ENCODE data around the gene ABHD10.

ABHD10 gene

DNA sequence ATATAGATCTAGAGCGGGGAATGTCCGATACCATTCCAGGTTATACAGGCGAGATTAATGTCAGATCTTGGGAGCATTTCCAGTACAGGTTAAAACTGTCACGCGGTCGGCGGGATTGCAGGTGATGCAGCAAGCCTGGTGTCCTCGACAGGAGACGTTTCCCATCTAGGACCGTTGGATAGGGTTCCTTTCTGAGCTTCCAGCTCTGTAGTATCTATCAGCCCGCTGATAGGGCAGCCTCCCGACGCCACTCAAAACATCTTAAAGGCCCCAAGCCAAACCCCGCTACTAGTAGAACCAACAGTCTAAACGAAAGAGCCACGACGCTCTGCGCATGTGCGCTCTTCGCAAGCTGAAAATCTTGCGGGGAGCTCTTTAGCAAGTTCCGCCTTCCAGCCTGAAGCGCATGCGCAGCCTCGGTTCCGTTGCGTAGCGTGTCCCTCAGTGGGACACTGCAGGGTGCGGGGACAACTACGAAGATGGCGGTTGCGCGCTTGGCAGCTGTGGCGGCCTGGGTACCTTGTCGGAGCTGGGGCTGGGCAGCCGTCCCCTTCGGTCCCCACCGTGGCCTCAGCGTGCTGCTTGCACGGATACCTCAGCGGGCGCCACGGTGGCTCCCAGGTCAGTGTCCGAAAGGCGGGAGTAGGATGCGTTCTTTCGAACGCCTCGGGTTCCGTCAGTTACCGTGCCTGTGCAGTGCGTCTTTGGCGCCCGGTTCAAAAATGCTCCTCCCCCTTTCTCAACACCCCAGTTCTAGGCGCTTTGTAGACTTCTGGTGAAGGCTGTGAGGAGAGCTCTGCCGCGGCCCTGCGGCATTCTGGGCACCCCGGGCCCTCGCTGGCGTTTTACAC is at the start of gene ABHD10:
Gene ABHD10 (plus strand): TSS at position 444 of the 851 bp plus-strand sequence. CDS start 36 bp downstream, at position 480.
- DNase-seq, result peak; percentile 96

DNA sequence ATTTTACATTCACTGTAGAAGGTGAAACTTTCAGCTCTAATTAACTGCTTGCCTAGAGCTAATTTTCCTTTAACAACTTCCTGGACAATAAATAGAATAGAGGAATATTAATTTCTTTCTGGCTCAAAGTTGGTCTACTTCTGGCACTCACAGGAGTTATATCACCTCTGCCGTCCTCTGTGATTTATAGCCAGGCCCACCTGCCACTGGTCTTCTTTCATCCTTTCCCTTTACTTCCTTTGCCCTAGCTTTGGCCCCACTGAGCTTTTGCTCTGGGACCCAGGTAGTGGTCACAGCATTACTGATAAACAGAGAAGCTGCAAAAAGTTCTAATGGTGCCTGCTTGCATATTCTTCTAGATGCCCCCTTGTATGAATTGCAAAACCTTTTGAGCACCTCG is 49.3 kb upstream of the ABHD10 start:
- DNase-seq, result no peak

DNA sequence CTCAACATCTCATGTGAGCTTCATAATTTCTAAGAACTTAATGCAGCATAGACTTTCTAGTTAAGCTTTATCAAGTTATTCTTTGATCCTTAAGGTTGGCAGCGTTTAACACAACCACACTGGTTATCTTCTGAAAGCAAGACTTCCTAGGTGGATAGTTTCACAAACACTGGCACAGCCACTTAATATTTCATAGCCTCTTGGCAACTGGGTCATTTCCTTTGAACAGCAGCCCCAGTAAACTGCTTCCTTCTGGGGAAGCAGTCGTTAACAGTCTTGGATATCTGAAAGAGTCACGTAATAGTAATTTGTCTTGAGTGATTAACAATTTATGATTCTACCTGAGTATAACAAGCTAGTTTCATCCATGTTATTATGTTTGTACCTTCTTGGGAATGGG is 45.9 kb upstream of the ABHD10 start:
- DNase-seq, result no peak

DNA sequence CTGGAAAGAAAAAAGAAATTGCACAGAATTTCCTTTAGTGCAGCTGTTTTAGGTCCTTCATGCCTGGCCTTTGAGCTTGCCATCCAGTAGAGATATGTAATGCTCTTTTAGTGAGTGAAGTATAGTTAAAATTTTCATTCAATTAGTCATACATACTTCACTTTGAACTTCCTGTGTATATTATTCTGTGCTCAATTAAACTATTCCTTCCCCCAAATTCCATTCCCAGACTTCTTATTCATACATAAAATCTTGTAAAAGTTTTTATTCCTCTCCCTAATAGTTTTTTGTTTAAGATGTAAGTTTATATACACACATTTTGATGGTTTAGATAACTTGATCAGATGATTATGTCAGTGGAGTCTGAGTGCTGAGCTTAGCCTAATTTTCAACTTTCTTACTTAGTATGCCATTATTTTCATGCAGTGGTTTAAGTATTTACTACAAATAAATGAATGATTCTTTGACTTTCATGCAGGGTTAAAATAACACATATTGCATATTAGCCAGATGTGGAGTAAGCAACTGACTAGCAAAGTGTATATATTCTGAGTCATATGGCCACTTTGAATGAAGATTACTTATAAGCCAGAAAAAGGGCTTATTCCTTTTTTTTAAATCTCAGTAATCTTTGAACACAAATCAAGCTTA is 42.5 kb upstream of the ABHD10 start:
- no peak for DNase-seq

DNA sequence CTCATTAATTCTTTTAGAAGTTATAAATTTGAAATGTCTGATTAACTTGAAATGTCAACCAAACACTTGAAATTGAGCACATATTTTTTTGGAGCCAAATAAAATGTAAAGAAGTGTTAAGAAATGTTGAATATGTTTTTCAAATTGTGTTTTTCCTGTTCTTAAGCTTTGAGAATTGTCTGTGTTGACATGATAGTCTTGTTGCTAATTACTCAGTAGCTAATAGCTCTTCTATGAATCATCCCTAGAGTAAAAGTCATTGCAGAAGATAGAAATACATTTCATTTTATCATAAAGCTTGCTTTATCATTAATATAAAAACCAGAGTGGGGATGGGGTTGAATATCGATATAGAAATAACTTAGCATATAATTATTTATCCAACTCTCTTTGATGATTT is 41.9 kb upstream of the ABHD10 start:
- no peak for DNase-seq

DNA sequence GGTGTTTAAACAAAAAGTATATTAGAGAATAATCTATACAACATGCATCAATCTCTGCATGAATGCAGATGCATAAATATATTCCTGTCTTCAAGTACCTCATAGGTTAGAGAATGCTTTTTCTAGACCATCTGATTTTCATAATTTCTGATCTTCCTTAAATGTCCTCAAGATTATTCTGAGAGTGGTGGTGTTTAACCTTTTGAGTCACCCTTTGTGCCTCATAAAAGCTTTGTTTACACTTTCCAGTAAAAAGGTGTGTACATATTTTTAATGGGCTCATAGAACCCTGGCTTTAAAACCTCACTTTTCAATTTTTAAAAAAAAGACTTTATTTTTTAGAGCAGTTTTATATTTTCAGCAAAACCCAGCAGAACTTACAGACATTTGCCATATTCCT is 41.0 kb upstream of the ABHD10 start:
- DNase-seq, result no peak

DNA sequence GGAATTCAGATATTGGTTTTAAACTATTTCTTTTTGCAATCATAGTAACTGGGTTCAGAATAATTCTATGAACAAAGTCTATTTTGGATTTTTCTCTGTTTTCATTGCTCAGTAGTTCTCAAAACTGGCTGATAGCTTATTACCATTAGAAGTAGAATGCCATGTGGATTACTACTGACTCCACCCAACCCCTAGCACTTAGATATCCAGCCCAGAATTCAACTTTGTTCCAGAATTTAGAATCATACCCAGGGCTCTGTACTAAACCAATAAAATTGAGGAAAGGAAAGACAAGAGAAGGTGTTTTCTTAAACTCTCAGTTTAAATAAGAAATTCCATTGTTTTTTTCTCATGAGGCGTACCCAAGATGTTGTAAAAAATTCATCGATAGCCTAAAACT is 39.0 kb upstream of the ABHD10 start:
- DNase-seq, result no peak

DNA sequence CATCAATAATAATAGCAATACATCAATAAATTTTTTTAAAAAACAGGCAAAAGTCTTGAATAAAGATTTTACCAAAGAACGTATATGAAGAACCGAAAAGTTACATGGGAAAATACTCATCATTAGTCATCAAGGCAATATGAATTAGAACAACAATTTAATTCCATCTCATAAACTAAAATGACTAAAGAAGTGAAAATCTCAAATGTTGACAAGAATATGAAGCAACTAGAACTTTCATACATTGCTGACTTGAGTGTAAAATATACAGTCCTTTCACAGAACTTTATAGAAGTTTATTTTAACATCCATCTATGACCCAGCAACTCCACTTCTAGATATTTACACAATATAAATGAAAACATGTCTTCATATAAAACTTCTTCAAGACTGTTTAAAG is 35.3 kb upstream of the ABHD10 start:
- no peak for DNase-seq

DNA sequence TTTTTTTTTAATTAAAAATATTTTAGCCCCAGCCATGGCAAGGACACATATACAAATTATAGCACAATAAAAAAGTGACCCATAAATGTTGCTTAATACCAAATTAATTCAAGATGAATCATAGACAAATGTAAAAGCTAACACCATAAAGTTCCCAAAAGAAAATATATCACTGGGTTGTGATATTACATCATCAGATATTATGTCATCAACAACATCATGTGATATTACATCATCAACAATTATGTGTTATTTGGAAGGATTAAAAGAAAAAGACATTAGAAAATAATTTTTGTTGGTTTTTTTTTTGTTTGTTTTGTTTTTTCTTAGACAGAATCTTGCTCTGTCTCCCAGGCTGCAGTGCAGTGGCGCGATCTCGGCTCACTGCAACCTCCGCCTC is 34.5 kb upstream of the ABHD10 start:
- no peak for DNase-seq

DNA sequence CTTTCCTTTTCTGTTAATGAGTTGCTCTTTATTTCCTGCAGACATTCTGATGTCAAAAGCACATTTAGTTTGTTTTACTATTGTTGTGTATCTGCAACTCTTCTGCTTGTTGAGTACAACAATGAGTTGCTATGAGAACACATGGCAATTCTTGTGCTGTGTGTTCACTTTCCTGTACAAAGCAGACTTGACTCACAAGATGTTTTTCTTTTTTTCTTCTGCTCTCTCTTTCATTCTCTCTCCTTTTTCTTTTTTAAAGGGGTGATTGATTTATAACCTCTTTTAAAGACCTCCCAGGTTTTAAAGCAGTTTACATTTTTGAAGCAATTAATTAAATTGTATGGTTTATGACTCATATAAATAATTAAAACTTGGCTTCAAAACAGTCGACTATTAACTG is 31.6 kb upstream of the ABHD10 start:
- DNase-seq, result no peak

DNA sequence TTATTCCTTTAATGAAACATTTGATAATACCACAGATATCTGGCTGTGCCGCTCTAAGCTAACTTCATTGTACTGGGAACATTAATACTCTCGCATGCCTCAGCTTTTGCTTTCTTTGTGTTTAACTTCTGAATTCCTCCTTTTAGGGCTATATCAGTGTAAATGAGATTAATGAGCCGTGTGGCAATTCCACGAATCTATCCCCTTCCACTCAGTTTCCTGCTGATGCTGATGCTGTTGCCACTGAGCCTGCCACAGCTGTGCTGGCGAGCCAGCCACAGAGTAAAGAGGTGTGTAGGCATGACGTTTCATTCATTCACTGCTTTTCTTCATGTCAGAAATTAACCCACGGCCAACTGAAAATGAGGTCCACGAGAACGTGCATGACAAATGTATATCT is 30.0 kb upstream of the ABHD10 start:
- no peak for DNase-seq

DNA sequence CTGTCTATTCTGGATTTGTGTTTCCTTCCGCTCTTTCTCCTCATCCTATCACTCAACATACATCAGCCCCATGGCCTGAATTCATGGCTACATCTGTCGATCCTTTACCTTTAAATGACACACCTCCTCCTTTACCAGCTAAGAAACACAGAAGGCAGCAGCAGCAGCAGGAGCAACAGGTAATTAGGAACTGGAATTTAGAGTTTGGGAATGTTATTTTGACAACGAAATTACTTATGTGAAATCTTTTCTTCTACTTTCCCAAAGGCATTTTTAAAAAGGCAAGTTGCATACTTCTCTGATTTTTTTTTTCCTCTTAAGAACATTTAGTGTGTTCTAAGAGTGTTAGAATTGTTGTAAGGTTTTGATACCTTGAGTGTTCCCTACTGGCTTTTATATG is 29.1 kb upstream of the ABHD10 start:
- DNase-seq, result no peak

DNA sequence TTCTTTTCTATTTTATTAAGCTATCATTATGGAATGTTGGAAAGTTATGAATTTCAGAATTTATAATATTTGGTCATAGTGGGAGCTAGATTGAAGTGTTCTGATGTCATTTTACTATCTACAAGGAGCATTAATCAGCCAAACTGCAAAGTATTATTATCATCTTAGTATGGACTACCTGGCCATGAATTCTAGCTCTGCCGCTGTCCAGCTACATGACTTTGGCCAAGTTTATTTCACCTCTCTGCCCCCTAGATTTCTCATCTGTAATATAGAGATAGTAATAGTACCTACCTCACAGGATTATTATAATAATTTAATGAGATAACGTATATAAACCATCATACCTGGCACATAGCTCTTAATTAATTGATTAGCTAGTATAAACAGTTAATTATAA is 27.8 kb upstream of the ABHD10 start:
- no peak for DNase-seq

DNA sequence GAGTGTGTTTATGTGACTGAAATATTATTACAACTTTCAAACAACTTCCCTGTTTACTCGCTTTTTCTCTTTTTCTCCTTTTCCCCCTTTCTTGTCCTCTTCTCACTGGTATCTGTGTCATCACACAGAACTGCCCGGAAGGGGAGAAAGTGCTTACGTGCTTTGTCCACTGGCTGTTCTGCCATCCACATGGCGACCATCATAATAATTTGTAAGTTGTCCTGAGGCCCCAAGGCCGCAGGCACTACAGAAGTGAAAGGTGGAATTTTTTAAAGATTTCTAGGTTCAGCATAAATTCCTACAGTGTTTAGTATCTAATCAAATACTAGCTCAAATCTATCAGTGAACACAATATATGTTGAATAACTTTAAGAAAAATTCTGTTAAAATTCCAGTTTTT is 26.7 kb upstream of the ABHD10 start:
- DNase-seq, result no peak

DNA sequence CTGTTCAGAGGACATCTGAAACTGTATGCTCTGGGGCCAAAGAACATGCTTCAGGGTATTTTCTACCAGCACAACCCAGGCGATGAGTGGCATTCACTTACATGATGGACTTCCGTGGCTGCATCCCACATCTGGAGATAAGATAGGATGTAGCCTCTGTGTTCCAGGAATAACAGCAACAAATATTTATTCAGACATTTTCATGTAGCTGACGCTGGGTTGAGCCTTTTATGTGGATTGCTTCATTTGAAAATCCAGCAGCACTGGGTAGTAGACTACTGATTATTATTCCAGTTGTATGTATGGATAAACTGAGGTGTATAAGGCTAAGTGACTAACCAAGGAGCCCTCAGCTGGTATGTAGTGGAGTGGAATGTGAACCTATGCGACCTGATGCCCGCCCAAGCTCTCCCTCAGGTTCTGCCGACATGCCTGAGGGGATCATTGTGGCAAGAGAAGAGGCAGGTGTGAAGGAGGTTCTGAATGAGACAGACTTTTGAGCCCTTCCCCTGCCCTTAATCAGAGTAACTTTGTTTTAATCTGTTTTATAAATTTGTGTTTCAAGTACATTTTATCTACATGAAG is 25.9 kb upstream of the ABHD10 start:
- no peak for DNase-seq

DNA sequence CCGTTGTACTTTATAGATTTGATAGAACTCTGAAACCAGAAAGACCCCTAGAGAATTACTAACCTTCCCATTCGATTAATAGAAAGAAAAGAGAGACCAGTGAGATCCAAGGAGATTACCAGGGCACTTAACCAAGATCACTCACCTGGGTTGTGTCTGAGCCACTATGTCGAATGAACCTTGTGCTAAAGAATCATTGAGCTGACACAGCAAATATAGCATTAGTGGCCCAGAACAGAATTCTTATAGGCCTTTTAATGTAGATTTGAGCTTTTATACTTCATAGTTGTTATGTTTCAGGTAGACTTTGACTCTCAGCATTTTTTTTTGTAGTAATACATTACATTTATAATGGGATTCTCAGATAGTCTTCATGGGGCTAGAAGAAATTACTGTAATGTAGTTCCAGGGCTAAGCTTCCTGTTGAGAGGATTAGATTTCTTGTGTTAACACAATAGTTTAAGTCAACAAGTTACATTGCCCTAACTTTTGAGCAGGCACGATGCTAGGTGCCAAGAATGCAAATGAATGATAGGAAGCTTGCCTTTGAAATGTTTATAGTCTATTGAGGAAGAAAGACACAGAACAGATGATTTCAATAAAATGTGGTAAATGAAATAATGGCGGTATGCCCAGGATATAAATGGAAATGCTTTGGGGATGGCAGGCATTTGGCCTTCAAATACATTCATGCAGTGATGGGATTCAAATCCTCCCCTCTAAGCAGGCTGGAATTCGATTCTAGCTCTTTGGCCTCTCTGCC is 24.4 kb upstream of the ABHD10 start:
- DNase-seq, result no peak

DNA sequence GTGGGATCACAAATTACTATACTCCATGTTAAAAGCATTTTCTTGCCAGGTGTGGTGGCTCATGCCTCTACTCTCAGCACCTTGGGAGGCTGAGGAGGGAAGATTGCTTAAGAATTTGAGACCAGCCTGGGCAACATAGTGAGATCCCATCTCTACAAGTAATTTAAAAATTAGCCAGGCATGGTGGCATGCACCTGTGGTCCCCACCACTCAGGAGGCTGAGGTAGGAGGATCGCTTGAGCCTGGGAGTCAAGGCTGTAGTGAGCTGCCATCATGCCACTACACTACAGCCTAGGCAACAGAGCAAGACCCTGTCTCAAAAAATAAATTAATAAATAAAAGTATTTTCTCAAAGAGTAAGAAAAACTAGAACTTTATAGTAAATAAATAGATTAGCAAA is 22.9 kb upstream of the ABHD10 start:
- DNase-seq, result no peak

DNA sequence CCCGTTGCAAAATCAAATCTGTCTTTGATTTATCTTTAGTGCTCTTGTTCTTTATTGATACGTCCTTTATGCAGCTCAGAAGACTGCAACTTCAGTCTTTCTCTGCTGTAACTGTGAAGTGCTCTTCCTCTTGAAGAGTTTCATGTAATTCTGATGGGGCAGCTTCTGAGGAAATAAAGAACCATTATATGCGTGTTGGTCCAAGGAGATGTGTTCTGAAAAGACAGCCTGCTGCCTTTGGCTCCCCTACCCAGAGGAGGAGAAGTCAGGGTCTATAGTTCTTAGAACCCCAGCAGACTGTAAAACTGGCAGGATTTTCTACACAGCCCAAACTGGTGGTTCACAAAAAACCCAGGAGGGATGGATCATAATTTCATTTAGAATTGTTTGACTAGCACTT is 22.4 kb upstream of the ABHD10 start:
- no peak for DNase-seq

DNA sequence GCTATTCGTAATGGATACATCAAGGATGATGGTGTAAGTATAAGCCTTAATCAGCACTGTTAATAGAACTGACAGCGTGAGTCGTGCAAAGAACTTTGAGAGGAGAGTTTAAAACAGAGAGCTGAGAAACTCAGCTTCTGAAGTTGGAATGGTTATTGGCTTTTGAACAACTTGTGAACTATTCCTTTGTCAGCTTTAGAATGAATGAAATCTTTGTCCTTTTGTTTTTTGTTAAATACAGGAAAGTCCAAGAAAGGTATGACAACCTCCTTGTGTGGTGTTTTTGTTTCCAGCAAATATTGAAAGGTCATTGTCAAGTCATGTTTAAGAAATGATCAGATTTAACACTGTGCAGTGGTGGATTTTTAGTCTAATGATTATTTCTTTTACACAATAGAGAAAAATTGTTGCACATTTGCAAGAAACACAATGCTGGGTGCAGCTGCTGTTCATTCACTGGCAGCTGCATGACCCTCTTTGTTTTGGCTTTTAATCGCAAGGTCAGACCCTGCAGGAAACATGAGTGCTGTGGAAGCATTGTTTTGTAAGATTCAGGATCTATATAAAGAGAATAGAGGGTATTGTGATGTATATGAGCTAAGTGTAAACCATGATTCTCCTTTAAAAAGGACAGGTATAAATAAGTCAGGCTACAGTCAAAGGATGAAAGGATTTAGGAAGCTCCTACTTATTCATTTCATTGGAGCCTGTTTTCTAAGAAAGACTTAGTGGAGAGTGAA is 21.7 kb upstream of the ABHD10 start:
- no peak for DNase-seq

DNA sequence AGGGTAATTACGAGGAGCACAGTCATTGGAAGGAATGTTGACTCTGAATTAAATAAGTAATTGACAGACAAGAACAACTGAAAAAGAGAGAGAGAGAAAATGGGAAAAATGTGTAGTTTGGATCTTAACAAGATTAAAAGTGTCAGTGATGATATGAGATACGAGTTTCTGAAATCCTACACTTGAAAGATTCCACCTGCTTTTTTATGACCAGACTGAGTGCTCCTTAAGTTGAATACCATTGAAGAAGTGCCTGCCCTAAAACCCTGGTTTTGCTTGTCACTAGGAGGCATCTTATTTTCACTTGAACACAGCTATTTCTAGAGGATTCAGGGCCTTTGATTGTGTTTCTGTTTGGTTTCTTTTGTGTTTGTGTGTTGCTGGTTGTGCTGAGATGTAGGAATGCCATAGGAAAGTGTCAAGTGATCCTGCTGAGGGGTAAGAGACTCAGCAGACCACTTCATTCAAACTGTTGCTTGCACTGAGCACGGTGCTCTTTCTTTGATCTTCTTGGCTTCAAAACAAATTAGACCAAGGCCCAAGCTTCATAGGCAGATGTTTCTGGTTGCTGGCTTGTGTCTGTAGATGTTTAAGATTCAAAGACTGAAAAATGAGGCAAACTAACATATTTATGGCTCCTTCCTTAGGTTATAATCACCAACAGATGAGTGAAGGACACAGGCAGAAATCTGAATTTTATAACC is 17.2 kb upstream of the ABHD10 start:
- DNase-seq, result no peak

DNA sequence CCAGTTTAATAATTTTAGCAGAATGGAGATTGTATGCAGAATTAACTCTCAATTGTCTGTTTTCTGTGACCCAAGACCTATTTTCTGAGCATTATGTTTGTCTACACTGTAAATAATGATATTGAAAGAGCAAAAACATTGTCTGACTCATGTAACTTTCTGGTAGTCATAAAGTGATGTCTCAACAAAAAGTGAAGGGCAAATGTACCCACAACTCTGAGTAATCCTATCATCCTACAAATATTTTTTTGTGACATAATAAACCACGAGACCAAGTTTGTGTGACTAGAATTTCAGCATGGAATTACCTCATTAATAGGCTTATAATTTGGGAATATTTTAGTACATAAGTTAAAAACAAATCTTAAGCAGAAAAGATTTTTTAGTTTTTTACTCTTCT is 15.4 kb upstream of the ABHD10 start:
- no peak for DNase-seq

DNA sequence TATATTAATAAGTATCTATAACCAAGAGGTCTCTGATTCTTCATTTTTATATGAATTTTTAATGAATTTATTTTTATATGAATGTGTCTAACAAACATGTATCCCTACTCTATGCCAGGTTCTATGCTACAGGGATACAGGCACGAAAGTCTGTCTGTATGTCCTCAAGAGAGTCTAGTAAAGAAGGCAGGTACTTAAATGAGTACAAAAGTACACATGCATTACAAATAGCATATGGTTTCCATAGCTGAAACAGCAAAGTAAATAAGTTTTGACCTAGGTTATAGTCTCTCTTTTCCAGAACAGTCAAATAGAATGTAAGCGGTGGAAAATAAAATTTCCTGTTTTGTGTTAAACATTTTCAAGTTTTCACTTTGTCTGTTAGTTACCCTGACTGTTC is 13.3 kb upstream of the ABHD10 start:
- DNase-seq, result no peak

Data from NCI-H1417 treated with DMSO at 0.1 percent for 48 hours (cell line).